ENCODE results near the gene ATP9B.
"Not testable (repeated sequence)": the region's sequence is repeated elsewhere in the genome, so short reads cannot be mapped to it uniquely, and the experiment has no call there.

Gene ATP9B

DNA sequence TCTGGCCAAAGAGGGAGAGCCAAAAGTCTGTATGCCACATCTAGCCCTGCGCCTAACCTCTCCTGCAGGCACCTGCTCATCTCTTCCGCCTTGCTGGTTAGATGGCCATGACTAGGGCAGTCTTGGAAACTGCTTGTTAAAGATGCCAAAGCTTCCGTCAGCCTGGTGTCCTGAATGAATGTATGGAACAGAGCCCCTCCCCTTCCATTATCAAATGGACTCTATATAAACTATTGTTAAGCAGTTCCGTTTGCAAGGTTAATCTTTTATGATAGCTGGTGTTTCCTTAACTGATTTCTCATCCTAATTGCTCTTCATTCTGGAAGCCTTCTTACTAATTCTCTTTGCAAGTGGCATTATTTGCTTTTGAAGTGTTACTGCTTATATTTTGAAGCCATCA, 87.1 kb downstream of the ATP9B start:
- peaks cover 0 to 6% of the 10 kb centered on the region in 2 donors for H3K36me3 ChIP-seq (ENCODE audit: control insufficient read depth in 1 of 2, insufficient read depth in 2 of 2, low read length in 2 of 2)
- no peaks in the 10 kb centered on the region for H3K27me3 ChIP-seq (ENCODE audit: control insufficient read depth in 1 of 2, insufficient read depth in 2 of 2, low read length in 2 of 2)
- peaks cover 10 to 12% of the 10 kb centered on the region in 2 donors for H3K4me1 ChIP-seq (ENCODE audit: control insufficient read depth in 1 of 2, insufficient read depth in 2 of 2, low read length in 2 of 2)
- no peak overlapping the region for H3K27ac ChIP-seq (ENCODE audit: low read depth, low read length)
- no peak overlapping the region for H3K4me3 ChIP-seq (ENCODE audit: low read depth in 1 of 2, low read length in 2 of 2)
- H3K9me3 ChIP-seq (ENCODE audit: control insufficient read depth in 1 of 2, low read length in 2 of 2) = no peaks in the 10 kb centered on the region
- no peak overlapping the region for H3K9ac ChIP-seq (ENCODE audit: low read depth in 1 of 2, low read length in 2 of 2)

DNA sequence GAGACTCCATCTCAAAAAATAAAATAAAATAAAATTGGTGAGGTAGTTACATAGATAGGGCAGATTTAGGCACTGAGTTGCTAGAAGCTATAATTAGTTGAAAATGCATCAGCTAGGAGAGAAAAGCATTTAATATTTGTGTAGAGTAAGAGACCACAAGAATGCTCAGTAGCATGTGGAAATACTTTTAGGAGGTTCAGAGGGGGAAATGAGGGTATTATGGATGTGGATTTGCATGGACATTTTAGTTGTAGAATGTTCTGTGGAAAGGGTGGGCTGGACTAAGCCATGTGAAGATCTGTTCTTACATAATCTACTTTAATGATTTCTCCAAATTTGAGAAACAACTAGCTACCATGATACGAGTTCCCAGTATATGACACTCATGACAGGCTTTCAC, 95.5 kb downstream of the ATP9B start:
- H3K4me1 ChIP-seq (ENCODE audit: control insufficient read depth in 1 of 2, insufficient read depth in 2 of 2, low read length in 2 of 2) = no peaks in the 10 kb centered on the region
- no peak overlapping the region for H3K9ac ChIP-seq (ENCODE audit: low read depth in 1 of 2, low read length in 2 of 2)
- H3K9me3 ChIP-seq (ENCODE audit: control insufficient read depth in 1 of 2, low read length in 2 of 2) = no peaks in the 10 kb centered on the region
- no peaks in the 10 kb centered on the region for H3K27me3 ChIP-seq (ENCODE audit: control insufficient read depth in 1 of 2, insufficient read depth in 2 of 2, low read length in 2 of 2)
- no peak overlapping the region for H3K4me3 ChIP-seq (ENCODE audit: low read depth in 1 of 2, low read length in 2 of 2)
- peaks cover 0 to 19% of the 10 kb centered on the region in 2 donors for H3K36me3 ChIP-seq (ENCODE audit: control insufficient read depth in 1 of 2, insufficient read depth in 2 of 2, low read length in 2 of 2)
- H3K27ac ChIP-seq (ENCODE audit: low read depth, low read length) = no peak overlapping the region

- no peaks in the 10 kb centered on the region for H3K4me1 ChIP-seq (ENCODE audit: control insufficient read depth in 1 of 2, insufficient read depth in 2 of 2, low read length in 2 of 2)
- H3K4me3 ChIP-seq (ENCODE audit: low read depth in 1 of 2, low read length in 2 of 2) = no peak overlapping the region
- H3K27me3 ChIP-seq (ENCODE audit: control insufficient read depth in 1 of 2, insufficient read depth in 2 of 2, low read length in 2 of 2) = no peaks in the 10 kb centered on the region
- H3K27ac ChIP-seq (ENCODE audit: low read depth, low read length) = no peak overlapping the region
- H3K36me3 ChIP-seq (ENCODE audit: control insufficient read depth in 1 of 2, insufficient read depth in 2 of 2, low read length in 2 of 2) = peaks cover 0 to 19% of the 10 kb centered on the region in 2 donors
- no peak overlapping the region for H3K9ac ChIP-seq (ENCODE audit: low read depth in 1 of 2, low read length in 2 of 2)
- H3K9me3 ChIP-seq (ENCODE audit: control insufficient read depth in 1 of 2, low read length in 2 of 2) = no peaks in the 10 kb centered on the region
Measured at GRCh38 chr18:79166702-79167101, 97.5 kb downstream of the ATP9B start.

DNA sequence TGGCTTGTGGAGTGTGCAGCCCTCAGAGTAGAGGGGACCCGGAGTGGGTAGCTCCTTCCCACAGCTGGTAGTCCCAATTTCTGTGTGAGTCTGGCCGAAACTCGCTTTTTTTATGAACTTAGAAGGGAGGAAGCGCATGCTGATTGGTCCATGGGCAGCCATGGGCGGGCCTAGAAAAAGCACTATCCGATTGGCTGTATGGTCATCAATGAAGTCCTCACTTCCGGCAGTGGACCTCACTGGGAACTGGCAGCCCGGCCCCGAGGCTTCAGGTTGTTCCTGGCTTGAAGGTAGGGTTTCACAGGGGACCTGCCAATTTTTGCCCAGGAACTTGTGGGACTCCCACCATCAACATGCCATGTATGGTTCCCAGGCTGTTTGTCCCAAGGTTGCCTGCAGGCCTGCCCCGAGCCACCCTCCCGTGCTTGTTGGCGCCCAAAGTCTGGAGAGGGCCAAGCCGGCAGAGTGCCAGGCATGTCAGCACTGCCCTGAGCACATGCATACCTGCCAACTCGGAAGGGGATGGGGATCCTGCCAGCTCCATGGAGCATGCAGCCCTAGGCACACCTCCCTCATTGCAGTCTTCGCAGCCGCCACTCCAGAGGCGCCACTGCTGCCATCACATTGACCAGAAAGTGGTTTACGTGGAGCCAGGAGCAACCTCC, 98.5 kb downstream of the ATP9B start:
- Histone ChIP-seq H3K9ac (ENCODE audit: low read depth in 1 of 2, low read length in 2 of 2) (no peak overlapping the region), H3K4me1 (ENCODE audit: control insufficient read depth in 1 of 2, insufficient read depth in 2 of 2, low read length in 2 of 2) (no peaks in the 10 kb centered on the region), H3K9me3 (ENCODE audit: control insufficient read depth in 1 of 2, low read length in 2 of 2) (no peaks in the 10 kb centered on the region), H3K27ac (ENCODE audit: low read depth, low read length) (no peak overlapping the region), H3K27me3 (ENCODE audit: control insufficient read depth in 1 of 2, insufficient read depth in 2 of 2, low read length in 2 of 2) (no peaks in the 10 kb centered on the region), H3K36me3 (ENCODE audit: control insufficient read depth in 1 of 2, insufficient read depth in 2 of 2, low read length in 2 of 2) (peaks cover 0 to 19% of the 10 kb centered on the region in 2 donors), H3K4me3 (ENCODE audit: low read depth in 1 of 2, low read length in 2 of 2) (no peak overlapping the region)

DNA sequence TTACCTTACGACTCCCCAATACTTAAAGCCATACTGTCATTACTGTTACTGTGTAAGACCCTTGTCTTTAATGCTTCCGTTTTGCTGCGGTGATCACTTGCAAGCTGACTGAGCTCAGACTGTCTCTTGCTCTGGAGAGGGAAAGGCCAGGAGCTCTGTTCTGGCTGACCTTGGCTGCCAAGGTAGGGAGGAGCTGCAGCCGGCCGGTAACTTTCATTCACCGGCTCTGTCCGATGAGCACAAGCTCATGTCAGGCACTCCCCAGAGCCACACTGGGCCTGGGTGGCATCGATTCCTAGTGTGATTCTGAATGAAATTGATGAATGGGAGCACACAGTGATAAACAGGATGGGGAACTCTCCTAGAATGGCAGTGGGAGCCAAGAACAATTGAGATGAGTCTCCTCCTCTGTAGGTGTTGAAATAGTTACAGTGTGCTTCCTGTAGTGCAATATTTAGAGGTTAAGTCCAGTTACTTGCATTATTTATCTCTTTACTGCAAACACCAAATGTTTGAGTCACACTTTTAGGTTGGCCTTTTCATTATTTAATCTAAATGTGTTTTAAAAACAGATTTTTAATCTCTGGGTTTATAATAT, 100.9 kb downstream of the ATP9B start:
- no peaks in the 10 kb centered on the region for H3K9me3 ChIP-seq (ENCODE audit: control insufficient read depth in 1 of 2, low read length in 2 of 2)
- no peaks in the 10 kb centered on the region for H3K4me1 ChIP-seq (ENCODE audit: control insufficient read depth in 1 of 2, insufficient read depth in 2 of 2, low read length in 2 of 2)
- H3K36me3 ChIP-seq (ENCODE audit: control insufficient read depth in 1 of 2, insufficient read depth in 2 of 2, low read length in 2 of 2) = peaks cover 0 to 19% of the 10 kb centered on the region in 2 donors
- H3K27ac ChIP-seq (ENCODE audit: low read depth, low read length) = no peak overlapping the region
- H3K4me3 ChIP-seq (ENCODE audit: low read depth in 1 of 2, low read length in 2 of 2) = no peak overlapping the region
- H3K27me3 ChIP-seq (ENCODE audit: control insufficient read depth in 1 of 2, insufficient read depth in 2 of 2, low read length in 2 of 2) = no peaks in the 10 kb centered on the region
- H3K9ac ChIP-seq (ENCODE audit: low read depth in 1 of 2, low read length in 2 of 2) = no peak overlapping the region

DNA sequence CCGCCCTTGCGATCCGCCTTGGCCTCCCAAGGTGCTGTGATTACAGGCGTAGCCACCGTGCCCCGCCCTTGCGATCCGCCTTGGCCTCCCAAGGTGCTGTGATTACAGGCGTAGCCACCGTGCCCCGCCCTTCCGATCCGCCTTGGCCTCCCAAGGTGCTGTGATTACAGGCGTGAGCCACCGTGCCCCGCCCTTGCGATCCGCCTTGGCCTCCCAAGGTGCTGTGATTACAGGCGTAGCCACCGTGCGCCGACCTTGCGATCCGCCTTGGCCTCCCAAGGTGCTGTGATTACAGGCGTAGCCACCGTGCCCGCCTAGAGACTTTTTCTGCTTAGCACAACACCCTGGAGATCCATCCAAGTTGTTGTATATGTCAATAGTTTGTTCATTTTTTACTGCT, 103.1 kb downstream of the ATP9B start:
- H3K27ac ChIP-seq (ENCODE audit: low read depth, low read length); H3K9ac ChIP-seq (ENCODE audit: low read depth in 1 of 2, low read length in 2 of 2); H3K36me3 ChIP-seq (ENCODE audit: control insufficient read depth in 1 of 2, insufficient read depth in 2 of 2, low read length in 2 of 2); H3K27me3 ChIP-seq (ENCODE audit: control insufficient read depth in 1 of 2, insufficient read depth in 2 of 2, low read length in 2 of 2); H3K9me3 ChIP-seq (ENCODE audit: control insufficient read depth in 1 of 2, low read length in 2 of 2); H3K4me1 ChIP-seq (ENCODE audit: control insufficient read depth in 1 of 2, insufficient read depth in 2 of 2, low read length in 2 of 2); H3K4me3 ChIP-seq (ENCODE audit: low read depth in 1 of 2, low read length in 2 of 2): not testable (repeated sequence)

DNA sequence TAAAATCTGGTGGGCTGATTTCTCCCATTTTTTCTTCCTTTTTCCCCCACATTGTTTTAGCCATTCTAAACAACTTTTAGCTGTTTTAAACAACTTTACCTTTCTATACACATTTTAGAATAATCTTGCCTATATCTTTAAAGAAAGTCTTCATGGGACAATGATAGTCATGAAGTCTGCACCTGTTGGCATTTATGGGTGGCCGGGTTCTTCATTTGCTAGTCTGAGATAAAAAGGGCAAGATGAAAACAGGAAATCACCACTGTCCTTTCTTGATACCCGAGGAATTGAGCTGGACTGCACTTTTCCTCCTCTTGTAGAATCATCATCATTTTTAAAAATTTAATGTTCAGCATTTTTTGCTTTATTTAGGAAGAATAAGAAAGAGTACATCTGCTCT, 104.5 kb downstream of the ATP9B start:
- no peak overlapping the region for H3K27ac ChIP-seq (ENCODE audit: low read depth, low read length)
- H3K9me3 ChIP-seq (ENCODE audit: control insufficient read depth in 1 of 2, low read length in 2 of 2) = no peaks in the 10 kb centered on the region
- H3K27me3 ChIP-seq (ENCODE audit: control insufficient read depth in 1 of 2, insufficient read depth in 2 of 2, low read length in 2 of 2) = no peaks in the 10 kb centered on the region
- no peak overlapping the region for H3K4me3 ChIP-seq (ENCODE audit: low read depth in 1 of 2, low read length in 2 of 2)
- H3K4me1 ChIP-seq (ENCODE audit: control insufficient read depth in 1 of 2, insufficient read depth in 2 of 2, low read length in 2 of 2) = no peaks in the 10 kb centered on the region
- no peak overlapping the region for H3K9ac ChIP-seq (ENCODE audit: low read depth in 1 of 2, low read length in 2 of 2)
- peaks cover 0 to 4% of the 10 kb centered on the region in 2 donors for H3K36me3 ChIP-seq (ENCODE audit: control insufficient read depth in 1 of 2, insufficient read depth in 2 of 2, low read length in 2 of 2)

GRCh38 chr18:79178113-79178531, 108.9 kb downstream of the ATP9B start:
- Histone ChIP-seq H3K4me1 (ENCODE audit: control insufficient read depth in 1 of 2, insufficient read depth in 2 of 2, low read length in 2 of 2) (no peaks in the 10 kb centered on the region), H3K9ac (ENCODE audit: low read depth in 1 of 2, low read length in 2 of 2) (no peak overlapping the region), H3K36me3 (ENCODE audit: control insufficient read depth in 1 of 2, insufficient read depth in 2 of 2, low read length in 2 of 2) (peaks cover 0 to 4% of the 10 kb centered on the region in 2 donors), H3K9me3 (ENCODE audit: control insufficient read depth in 1 of 2, low read length in 2 of 2) (no peaks in the 10 kb centered on the region), H3K4me3 (ENCODE audit: low read depth in 1 of 2, low read length in 2 of 2) (no peak overlapping the region), H3K27me3 (ENCODE audit: control insufficient read depth in 1 of 2, insufficient read depth in 2 of 2, low read length in 2 of 2) (no peaks in the 10 kb centered on the region), H3K27ac (ENCODE audit: low read depth, low read length) (no peak overlapping the region)

- H3K27ac ChIP-seq (ENCODE audit: low read depth, low read length) = no peak overlapping the region
- no peaks in the 10 kb centered on the region for H3K9me3 ChIP-seq (ENCODE audit: control insufficient read depth in 1 of 2, low read length in 2 of 2)
- no peaks in the 10 kb centered on the region for H3K27me3 ChIP-seq (ENCODE audit: control insufficient read depth in 1 of 2, insufficient read depth in 2 of 2, low read length in 2 of 2)
- peaks cover 0 to 4% of the 10 kb centered on the region in 2 donors for H3K36me3 ChIP-seq (ENCODE audit: control insufficient read depth in 1 of 2, insufficient read depth in 2 of 2, low read length in 2 of 2)
- no peak overlapping the region for H3K4me3 ChIP-seq (ENCODE audit: low read depth in 1 of 2, low read length in 2 of 2)
- H3K4me1 ChIP-seq (ENCODE audit: control insufficient read depth in 1 of 2, insufficient read depth in 2 of 2, low read length in 2 of 2) = no peaks in the 10 kb centered on the region
- H3K9ac ChIP-seq (ENCODE audit: low read depth in 1 of 2, low read length in 2 of 2) = no peak overlapping the region
Measured at GRCh38 chr18:79182047-79182713, 113.0 kb downstream of the ATP9B start.

DNA sequence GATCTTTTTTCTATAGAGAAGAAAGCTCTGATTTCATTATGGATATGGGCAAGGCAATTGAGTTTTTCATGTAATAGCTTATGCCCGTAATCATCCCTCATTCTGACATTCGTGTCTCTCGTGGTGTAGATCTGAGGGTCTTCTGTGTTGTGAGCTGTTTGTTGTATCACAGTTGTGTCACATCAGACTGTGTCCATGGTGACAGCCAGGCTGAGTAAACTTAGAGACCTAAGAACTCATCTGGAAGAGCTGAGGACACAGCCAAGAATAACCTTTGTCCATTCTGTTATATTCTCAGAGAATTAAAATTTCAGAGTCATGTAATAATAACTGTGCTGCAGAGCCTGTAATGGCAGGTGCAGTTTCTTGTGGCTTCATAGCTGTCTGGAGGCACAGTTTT, 116.5 kb downstream of the ATP9B start:
- H3K4me3 ChIP-seq (ENCODE audit: low read depth in 1 of 2, low read length in 2 of 2) = no peak overlapping the region
- H3K36me3 ChIP-seq (ENCODE audit: control insufficient read depth in 1 of 2, insufficient read depth in 2 of 2, low read length in 2 of 2) = peaks cover 5 to 12% of the 10 kb centered on the region in 2 donors
- H3K4me1 ChIP-seq (ENCODE audit: control insufficient read depth in 1 of 2, insufficient read depth in 2 of 2, low read length in 2 of 2) = no peaks in the 10 kb centered on the region
- H3K9me3 ChIP-seq (ENCODE audit: control insufficient read depth in 1 of 2, low read length in 2 of 2) = no peaks in the 10 kb centered on the region
- no peaks in the 10 kb centered on the region for H3K27me3 ChIP-seq (ENCODE audit: control insufficient read depth in 1 of 2, insufficient read depth in 2 of 2, low read length in 2 of 2)
- no peak overlapping the region for H3K27ac ChIP-seq (ENCODE audit: low read depth, low read length)
- H3K9ac ChIP-seq (ENCODE audit: low read depth in 1 of 2, low read length in 2 of 2) = no peak overlapping the region
